ENCODE data around the gene PLEKHA5.

DNA sequence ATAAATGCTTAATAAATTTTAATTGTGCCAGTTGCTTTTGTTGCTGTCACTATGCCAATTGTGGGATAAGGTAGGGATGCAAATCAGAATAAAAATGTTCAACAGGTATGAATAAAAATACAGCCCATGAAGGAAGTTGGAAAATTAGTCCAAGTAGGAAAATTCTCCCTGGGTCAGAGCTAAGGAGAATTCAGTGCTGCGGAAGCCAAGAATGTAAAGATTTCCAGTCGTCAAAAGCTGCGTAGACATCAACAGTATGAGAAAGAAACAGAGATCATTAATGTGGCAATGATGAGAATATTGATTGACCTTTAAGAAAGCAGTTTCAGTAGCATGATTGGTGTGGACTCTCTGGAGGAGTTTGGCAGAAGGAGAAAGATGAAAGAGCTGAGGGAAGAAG lies 87.9 kb downstream of the PLEKHA5 start:
- TF ChIP-seq, protein P1, sequence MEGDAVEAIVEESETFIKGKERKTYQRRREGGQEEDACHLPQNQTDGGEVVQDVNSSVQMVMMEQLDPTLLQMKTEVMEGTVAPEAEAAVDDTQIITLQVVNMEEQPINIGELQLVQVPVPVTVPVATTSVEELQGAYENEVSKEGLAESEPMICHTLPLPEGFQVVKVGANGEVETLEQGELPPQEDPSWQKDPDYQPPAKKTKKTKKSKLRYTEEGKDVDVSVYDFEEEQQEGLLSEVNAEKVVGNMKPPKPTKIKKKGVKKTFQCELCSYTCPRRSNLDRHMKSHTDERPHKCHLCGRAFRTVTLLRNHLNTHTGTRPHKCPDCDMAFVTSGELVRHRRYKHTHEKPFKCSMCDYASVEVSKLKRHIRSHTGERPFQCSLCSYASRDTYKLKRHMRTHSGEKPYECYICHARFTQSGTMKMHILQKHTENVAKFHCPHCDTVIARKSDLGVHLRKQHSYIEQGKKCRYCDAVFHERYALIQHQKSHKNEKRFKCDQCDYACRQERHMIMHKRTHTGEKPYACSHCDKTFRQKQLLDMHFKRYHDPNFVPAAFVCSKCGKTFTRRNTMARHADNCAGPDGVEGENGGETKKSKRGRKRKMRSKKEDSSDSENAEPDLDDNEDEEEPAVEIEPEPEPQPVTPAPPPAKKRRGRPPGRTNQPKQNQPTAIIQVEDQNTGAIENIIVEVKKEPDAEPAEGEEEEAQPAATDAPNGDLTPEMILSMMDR (IDR thresholded peaks at IDR 0.05; ENCODE audit: low read length), result no peak
- no peak for TF ChIP-seq EZH2 (IDR thresholded peaks at IDR 0.05; ENCODE audit: borderline replicate concordance, low read length)

Data from OCI-LY1 (cell line).